T-helper 1 cell (primary cell): ENCODE results near the gene ABR.

Experiments used
- DNase-seq, 5 donors: peaks; one replicate each; pipeline ENCODE4 v3.0.0-alpha.2; 2012 to 2020

Gene ABR

DNA sequence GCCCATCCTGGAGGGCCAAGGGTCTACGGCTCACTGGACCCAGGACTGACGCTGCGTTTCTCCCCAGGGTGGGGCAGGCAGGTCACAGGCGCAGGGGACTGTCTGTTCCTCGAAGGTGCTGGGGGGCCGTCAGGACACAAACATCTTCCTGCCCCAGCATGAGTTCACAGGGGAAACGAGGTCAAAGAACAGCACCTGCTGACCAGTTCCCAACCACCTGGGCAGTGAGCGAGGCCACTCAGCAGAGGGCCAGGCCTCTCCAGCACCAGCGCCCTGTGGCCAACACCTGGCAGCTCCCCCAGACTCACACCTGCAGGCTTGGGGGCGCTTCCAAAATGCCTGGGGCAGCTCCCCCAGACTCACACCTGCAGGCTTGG, 153.2 kb downstream of the ABR start:
- no peak for DNase-seq

DNA sequence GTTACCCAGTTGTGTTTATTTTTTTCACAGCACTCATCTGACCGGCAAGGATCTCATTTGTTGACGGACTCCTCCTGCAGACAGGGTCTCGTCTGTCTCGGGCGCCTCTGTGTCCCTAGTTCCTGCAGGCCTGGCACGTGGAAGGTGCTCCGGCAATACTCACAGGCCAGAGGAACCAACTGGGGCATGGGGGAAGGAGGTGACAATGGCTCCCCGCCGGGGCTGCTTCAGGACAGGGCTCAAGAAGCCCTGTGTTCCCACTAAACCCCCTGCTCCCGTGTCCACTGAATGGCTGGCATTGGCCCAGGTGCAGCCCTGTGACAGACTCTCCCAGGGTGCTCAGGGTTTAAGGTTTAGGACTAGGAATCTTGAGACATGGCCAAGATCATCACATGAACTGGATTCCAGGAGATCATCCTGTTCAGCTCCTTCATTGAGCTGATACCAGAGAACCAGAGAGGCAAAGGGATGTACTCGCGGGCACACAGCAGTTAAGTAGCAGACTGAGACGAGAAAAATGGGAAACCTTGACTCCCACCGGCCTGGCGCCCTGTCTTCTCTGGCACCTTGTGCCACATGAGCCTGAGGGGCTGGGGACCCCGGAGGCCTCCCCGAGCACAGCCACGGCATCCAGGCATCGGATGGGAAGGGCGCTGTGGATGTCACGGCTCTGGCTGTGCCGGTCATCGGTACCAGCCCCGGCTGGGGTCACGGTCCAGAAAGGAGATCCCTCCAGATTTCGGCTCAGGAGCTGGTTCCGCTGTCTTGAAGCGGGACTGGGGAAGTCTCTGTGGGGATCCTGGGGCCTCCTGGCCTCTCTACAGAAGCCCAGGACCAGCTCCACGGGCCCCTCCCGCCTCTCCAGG, 153.8 kb downstream of the ABR start:
- no peak for DNase-seq

DNA sequence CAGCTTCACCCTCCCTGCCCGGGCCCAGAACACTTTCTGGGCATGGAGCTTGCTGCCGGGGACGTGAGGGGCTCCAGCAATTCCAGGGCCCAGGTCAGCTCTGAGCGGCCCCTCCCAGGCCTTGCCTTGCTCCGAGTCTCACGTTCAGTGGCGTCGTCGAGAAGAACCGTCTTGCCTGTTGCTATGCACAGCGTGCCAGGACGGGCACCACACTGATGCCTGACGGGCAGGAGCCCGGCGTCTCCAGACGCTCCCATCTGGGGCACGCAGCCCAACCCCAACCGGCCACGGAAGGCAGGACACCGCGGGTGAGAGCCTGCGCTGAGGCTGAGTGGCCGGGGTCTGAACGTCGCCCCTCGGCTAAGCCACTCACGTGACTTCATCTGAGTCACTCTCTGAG, 155.7 kb downstream of the ABR start:
- DNase-seq: no peak

DNA sequence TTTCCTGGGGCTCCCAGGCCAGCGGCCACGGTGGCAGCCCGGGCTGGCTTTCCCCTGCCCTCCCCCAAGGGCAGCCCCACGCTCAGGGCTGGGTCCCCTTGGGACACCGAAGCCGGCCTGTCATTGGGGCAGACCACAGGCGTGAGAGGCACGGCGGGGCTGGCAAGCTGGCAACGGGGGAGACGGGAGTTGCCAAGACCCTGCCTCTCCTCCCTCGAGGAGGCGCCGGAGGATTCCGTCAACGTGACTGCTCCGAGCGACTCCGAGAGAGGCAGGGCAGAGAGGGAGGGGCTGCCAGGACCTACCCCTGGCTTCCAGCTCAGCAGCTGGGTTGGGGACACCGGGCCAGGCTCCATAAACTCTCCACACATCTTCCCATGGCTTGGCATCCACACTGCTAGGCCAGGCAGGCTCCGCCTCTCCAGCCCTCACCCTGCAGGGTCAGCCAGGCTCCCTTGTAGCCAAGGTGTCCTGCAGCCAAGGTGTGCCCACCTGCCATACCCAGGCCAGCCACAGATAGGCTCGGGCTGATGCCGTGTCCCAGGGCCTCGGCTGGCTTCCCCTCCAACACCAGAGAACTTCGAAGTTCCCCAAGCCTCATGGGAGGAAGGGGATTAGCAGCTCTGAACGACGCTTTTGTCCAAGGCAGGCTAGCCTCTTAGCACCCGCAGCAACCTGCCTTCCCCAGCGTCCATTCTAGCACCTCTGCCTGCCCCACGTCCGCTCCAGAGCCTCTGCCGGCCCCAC, 157.3 kb downstream of the ABR start:
- no peak for DNase-seq

DNA sequence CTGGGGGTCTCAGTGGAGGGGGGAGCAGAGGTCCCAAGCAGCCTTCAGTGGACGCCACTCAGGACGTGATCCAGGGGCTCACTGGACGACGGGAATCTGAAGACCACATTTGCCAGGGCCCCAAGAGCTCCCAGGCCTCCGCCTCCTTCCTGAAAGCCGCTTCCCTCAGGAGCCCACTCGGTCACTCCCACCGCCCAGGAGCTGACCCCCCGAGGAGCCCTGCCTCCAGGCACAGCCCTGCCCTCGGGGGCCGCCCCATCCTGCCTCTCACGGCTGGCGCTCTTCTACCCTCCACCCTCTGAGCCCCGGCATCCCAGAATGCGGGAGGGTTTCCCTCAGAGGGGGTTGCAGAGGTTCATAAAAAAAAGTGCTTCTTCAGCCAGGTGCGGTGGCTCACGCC, 158.6 kb downstream of the ABR start:
- no peak for DNase-seq

DNA sequence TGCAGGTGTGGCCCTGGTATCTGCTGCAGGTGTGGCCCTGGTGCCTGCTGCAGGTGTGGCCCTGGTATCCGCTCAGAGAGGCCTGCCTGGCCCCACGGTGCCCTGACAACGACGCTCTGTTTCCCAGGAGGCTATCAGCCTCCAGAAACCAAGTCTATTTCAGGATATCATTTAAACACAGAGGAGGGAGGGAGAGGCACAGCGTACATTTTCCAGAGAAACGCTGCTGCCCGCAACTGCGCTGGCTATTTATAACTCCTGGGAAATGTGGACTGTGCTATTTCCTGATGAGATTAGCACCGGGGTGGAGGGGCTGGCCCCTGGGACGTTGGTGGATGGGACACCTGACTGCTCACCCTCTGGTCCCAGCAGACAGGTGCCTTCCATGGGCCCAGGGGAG, 160.3 kb downstream of the ABR start:
- no peak for DNase-seq

DNA sequence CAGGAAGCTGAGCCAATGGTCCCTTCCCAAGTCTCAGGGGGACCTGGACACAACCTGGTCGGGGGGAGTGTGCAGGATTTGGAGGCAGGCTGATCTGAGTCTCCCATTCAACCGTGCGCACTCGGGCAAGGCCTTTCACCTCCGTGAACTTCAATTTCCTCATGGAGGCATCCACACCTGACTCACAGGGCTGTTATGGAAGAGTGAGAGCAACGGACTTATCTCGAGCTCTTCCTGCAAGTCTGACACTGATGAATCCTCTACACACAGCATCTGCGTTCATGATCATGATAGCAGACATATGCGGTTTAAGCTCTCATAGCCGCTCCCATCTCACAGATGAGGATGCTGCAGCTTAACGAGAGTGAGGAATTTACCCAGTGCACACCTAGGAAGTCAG, 161.2 kb downstream of the ABR start:
- no peak for DNase-seq

DNA sequence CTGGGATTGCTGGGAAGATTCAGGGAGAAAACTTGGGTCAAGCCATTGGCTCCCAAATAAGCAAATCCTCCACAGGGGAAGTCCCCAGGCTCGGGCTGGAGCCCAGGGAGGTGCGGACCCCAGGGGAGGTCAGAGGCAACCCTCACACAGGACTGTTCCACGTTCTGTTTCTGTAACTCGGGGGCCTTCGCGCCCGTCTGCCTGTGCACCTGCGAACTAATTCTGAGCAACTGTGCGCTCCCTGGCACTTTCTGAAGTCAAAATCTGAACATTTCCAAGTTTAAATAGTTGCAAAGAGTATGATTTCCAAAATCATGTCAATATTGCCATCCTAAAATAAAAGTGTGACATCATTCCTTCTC, 166.1 kb downstream of the ABR start:
- no peak for DNase-seq

DNA sequence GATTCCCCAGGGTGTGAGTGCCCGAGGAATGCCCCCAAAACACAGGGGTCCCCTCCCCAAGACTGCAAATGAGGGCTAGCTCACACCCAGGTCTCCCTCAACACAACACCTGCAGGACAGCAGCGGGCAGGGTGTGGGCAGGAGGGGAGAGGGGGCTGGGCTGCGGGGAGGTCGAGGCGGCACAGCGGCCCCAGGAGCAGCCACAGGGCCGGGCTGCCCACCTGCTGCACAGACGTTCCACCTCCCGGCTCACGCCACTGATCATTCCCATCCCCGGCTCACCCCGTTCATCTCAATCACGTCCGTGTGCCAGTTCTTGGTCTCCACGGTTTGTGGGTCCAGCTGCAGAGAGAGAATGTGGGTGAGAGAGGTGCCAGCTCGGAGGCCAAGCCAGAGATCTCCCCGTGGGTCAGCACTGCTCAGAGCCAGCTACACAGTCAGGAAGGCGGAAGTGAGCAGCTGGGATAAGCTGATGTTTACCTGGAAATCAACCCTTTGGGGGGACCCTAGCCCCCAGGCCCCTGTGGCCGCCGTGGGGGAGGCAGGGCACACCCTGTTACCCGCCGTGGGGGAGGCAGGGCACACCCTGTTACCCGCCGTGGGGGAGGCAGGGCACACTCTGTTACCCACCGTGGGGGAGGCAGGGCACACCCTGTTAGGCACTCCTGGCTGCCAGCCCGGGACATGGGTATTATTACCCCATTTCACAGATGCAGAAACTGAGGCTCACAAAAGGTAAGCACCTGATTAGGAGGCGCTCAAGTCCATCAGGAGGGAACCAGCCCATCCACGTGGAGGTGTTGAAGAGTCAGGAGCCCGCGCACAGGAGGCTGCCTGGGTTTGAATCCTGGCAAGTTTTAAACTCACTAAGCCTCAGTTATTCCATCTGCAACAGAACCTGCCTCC, 166.7 kb downstream of the ABR start:
- no peak for DNase-seq

DNA sequence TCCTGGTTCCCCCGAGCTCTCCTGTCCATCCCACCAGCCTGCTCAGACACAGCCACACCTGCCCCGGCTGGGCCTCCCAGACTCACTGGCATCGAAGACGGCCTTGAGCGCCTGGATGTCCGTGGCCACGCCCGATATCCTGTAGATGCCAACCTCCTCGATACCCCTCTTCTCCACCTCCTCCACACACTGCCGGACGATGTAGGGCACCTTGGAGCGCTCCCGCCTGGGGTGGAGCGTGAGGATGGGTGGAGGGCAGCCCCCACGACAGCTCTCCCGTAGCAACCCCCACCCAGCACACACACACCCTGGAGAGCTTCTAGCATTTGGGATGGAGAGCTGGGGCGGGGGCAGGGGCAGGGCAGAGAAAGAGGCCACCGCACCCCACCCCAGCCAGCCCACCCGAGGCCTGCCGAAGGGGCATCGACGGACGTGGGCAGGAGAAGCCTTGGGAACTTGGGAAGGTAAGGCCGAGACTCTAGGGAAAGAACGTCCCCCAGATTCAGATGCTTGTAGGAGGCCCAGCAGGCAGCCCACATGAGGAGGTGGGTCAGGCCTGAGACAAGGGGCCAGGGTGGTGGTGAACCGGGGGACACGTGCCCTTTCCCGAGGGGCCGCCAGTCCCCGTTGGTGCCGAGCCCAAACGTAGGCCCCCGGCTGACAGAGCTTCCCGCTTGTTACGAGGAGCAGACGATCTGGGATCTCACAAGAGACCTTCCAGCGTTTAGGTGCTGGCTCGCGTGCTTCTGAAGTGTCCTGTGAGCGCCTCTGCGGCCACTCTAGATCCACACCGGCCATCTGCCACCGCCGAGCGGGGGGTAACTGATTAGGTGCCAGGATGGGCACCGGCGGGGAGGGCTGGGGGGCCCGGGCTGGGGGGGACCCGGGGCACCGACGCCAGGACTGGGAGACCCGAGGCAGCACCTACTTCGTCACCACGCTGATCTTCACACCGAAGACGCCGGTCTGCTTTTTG, 167.7 kb downstream of the ABR start:
- DNase-seq: no peak

DNA sequence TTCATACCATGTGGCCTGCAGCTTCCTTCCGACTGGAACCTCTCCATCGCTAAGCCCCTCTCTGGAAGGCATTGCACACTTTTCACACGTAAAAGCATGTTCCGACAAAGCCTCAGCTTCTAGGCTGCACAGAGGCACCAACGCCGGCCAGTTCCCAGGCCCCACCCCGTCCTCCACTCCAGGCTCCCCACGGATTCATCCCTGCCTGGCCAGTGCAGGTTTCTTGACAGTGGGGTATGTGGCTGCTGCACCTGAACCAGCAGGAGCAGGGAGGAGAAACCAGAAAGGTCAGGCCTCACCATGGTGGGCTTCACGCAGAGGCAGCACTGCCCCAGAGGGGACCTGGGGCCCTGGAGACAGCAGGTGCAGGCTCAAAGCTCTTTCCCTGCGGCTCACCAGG, 168.6 kb downstream of the ABR start:
- no peak for DNase-seq

DNA sequence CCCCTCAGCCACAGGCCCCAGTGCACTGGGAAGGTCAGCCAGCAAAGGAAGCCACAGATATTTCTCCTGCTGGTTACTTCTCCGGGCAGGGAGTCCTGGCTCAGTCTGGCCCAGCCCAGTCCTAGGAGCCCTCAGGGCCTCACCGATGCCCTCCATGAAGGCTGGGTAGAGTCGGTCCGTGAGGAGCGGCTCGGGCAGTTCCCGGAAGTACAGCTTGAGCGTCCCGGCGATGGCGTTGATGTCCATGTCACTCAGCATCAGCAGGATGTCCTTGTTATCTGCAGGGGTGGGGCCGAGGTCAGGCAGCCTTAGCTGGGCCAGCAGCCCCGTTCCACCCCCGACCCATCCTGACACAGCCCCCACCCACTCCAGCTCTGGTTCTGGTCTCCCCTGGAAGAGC, 169.2 kb downstream of the ABR start:
- DNase-seq: no peak

DNA sequence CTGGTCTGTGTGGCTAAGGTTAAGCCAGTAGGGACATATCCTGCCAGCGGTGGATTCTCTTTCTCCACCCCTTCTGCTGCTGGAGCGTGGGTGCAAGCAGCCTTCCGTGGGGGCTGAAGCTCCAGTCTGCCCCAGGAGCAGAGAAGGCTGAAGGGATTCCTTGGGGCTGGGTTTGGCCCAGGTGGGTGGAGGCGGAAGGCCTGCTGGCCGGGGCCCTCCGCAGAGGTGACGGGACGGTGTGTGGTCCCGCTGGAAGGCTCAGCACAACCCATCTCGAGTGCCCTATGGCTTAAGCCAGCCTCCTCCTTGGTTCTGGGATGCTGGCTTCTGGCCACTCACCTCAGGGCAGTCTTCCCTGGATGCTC, 169.7 kb downstream of the ABR start:
- DNase-seq: no peak

DNA sequence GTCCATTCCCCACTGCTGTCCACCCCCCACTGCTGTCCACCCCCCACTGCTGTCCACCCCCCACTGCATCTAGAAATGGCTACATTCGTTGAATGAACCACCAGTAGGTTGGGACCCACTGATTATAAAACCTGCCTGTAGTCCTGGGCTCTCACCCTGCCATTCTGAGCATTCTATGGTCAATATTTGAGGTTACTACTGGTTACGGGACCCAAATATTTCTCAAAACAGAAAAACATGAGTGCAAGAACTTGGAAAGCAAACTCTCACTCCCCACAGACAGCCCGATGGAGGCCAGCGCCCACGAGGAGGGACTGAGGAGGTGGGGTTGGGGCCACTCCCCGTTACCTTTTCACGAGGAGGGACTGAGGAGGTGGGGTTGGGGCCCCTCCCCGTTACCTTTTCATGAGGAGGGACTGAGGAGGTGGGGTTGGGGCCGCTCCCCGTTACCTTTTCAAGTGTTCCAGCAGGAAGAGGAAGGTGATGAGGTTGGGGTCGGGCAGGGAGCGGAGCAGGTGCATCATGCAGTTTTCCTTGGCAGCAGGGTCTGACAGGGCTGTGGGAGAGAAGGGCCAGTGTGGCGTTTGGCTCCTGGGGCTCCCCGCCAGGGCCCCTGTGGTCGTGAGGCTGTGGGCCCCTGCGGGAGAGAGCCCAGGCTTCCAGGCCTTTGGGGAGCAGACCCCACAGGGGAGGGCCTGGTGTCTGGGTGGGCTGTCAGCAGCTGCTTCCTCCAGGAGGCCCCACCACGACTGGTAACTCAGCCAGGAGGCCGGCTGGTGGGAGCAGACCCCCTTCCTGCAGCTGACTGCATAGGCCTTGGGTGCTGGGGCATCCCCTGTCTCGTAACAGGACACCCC, 170.3 kb downstream of the ABR start:
- DNase-seq: no peak

DNA sequence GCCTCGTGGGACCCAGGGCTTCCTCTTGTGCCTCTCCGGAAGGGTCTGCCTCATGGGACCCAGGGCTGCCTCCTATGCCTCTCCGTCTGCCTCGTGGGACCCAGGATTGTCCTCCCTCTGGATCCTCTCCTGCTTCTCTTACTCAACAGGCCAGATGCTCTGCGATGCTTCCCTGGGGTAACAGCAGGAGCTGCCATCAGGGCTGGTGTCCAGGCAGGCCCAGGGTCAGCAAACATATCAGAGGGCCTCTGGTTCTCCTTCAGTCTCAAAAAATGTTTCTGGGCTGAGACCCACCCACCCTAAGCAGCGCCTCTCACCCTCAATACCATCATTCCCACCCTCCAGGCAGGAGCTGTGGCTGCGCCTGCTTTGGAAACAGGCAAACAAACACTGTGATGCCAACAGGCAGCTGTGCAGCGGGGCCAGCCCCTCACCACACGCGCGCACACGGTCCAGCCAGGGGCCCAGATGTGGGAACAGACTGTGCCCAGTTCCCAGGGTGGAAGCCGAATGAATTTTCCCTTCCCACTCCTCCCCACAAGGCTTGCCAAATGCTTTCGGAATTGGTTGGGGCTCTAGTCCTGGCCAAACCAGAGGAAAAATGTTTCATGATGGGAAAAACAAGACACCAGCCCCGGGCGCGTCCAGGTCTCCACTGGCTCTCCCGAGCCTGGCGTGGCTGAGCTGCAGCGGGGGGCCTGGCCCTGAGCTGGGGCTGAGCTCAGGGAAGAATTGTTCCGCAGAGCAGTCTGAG, 171.6 kb downstream of the ABR start:
- no peak for DNase-seq

DNA sequence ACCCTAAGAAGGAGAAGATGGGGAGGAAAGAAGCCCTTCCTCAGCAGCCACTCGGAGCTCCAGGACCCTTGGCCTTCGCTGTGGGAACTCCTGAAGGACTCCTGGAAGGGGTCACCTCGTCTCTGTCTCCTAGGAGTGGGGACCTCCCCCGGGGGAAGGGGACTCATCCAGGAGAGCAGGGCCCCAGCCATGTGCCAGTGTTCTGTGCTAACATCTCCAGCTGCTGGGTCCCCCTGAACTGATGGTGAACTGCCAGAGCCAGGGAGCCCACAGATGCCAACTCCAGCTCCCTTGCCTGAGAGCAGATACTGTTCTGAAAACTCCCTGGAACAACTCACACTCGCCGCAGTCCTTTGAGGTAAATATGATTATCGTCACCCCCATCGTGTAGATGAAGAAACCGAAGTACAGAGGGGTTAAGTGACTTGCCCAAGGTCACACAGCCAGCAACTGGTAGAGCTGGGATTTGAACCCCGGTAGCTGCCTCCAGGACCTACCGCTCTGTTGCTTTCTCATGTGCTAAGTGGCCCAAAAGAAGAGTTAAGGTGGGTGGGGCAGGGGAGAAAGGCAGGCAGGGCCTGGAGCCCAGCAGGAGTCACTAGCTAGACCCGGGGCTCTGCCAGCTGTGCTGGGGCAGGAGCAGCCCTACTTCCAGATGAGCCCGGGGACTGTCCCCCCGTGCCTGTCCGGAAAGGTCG, 172.3 kb downstream of the ABR start:
- DNase-seq: no peak

DNA sequence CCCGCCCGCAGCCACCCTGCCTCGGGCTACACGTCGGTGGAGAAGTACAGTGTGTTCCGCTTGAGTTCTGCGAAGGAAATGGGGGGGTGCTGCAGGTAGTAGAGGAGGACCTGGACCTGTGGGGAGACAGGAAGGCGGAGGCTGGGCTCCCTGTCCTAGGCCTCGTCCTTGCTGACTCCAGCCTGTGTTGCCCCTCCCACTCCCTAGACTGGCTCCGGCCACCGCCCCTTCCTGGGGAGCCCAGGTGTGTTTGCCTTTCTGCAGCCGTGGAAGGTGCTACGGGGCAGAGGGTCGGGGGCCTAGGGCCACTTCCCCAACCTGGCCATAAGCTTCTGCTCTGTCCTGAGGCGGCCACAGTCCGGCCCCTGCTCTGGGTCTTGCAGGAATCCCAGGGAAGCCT, 173.7 kb downstream of the ABR start:
- DNase-seq: no peak

DNA sequence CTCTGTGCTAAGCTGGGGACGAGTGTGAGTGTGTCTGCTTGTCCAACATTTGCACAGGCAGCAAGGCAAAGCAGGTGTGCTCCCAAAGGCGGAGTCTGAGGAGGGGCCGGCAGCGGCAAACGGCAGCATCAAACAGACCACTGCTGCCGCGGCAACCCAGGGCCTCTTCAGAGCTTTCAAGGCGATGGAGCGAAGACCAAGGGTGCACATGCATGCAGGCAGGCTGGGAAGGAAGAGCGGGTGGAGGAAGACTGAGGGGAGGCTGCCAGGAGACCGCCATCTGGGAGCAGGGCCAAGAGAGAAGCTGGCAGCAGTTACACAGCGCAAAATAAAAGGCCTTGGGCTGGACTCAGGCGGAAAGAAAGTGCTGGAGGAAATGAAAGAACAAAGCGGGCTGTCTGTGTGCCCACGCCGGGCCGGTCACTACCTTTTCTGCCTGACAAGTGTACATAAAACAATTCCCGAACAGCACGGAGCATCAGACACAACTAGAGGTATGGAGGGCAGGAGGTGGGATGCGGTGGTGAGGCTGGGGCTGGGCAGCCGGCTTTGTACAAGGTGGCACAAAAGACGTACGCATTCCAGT, 174.3 kb downstream of the ABR start:
- DNase-seq: no peak

DNA sequence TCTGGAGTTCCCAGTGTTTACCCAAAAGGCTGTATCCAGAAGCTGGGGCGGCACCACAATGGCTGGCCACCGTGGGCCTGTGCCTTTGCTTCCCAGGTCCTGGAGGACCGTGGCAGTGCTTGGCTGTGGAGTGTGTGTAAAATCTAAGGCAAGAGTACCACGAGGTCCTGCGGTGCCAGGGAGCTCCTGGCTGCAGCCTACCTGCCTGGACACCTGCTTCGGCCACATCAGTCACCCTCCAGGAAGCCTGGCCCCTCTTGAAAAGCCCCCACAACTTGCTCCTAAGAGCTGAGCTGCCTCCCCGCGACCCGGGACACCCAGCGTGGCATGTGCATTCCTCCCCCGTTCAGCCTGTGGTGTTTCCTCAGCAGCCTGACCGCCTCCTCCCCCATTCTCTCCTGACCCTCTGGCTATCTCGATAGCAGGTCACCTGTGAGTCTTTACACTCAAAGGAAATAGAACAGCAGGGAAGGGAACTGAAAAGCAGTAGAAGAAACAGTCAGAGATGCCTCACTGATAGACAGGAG, 174.9 kb downstream of the ABR start:
- DNase-seq: no peak
